Measurements from ENCODE around the gene GLO1.

GRCh38 chr6:38701551-38701950 lies 1.4 kb downstream of the GLO1 start:
- TF ChIP-seq CTCF (conservative IDR thresholded peaks at IDR 0.05) (no peak), ZFX (IDR thresholded peaks at IDR 0.05) (no peak)
